Cardiac fibroblast (primary cell): ENCODE data around the gene TAPBP.
A peak's percentile ranks its signal among the peaks of the same experiment; 100 is the strongest.
"Not testable (repeated sequence)": the region's sequence is repeated elsewhere in the genome, so short reads cannot be mapped to it uniquely, and the experiment has no call there.

Experiments used
- DNase-seq, 2 donors: peaks; one replicate each; pipeline versions ENCODE4 v3.0.0 to v3.0.0-alpha.2; 2010; ENCODE audit warnings: low read depth in 2 of 2
- H3K4me3 ChIP-seq, 2 donors: replicated peaks in 1 of 2; 1 replicate in 1 of 2; 2 replicates in 1 of 2; pipeline ENCODE4 v1.5.1; 2011; ENCODE audit warnings: low read depth in 2 of 2, low read length in 2 of 2, mild to moderate bottlenecking in 2 of 2, moderate library complexity in 1 of 2
- TF ChIP-seq, protein P1 (sequence below): IDR thresholded peaks from one replicate; pipeline ENCODE4 v1.5.1; 2011; ENCODE audit warnings: low read depth, mild to moderate bottlenecking, low read length, inconsistent platforms

TAPBP gene

DNA sequence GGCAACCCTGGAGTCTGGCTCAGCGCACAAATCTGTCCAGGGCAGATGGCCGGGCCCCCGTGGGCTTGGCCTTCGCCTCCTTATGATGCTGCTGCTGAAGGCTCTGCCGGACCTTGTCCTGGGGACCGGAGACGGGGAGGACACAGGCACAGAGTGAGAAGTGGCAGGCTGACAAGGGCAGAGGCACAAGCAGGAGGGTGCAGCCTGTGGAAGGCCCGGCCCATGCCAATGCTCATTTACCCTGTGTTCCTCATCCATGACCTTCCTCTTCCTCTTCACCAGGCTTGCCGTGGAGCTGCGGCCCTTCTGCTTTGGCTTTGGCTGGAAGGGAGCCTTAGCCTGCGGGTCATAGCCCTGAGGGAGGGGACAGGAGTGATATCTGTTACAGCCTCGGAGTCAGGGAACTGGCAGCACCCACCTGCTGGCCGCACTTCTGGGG, 34.6 kb downstream of the TAPBP start:
- TF ChIP-seq, protein P1, sequence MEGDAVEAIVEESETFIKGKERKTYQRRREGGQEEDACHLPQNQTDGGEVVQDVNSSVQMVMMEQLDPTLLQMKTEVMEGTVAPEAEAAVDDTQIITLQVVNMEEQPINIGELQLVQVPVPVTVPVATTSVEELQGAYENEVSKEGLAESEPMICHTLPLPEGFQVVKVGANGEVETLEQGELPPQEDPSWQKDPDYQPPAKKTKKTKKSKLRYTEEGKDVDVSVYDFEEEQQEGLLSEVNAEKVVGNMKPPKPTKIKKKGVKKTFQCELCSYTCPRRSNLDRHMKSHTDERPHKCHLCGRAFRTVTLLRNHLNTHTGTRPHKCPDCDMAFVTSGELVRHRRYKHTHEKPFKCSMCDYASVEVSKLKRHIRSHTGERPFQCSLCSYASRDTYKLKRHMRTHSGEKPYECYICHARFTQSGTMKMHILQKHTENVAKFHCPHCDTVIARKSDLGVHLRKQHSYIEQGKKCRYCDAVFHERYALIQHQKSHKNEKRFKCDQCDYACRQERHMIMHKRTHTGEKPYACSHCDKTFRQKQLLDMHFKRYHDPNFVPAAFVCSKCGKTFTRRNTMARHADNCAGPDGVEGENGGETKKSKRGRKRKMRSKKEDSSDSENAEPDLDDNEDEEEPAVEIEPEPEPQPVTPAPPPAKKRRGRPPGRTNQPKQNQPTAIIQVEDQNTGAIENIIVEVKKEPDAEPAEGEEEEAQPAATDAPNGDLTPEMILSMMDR: no peak
- no peak for DNase-seq
- no peak overlapping the region for H3K4me3 ChIP-seq

DNA sequence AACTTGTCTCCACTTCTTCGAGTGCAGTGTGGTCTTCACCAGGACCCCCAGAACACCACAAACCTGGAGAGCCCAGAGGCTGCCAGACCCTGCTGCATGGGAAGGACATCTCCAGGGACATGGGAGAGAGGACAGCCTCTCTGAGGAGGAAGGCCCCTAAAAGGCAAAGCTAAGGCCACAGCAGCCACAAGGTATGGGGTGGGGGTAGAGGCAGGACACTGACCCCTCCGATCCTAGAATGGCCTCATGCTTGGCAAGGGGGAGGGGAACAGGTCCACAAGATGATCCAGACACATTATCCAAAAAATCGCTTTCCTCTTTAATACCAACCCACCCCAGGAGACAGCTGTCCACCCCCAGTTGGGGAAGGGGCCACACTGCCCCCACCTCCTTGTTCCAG, 35.1 kb downstream of the TAPBP start:
- no peak overlapping the region for H3K4me3 ChIP-seq
- TF ChIP-seq, protein P1: no peak
- DNase-seq: no peak

DNA sequence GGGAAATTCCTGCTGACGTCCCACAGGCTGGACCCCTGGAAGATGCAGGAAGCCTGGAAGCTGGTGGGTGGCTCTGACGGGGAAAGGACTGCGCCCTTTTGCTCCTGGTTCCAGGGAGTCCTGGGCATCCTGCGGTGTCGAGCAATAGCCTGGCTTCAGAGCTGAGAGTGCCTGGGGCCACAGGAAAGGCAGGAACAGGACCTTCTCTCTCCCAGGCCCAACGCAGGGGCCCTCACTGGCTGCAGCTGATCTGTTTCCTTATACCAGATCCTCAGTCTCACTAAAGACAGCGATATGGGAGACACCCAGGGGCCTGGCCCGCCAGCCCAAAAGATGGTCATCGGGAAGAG, 35.5 kb downstream of the TAPBP start:
- TF ChIP-seq, protein P1: no peak
- H3K4me3 ChIP-seq: no peak overlapping the region
- no peak for DNase-seq

DNA sequence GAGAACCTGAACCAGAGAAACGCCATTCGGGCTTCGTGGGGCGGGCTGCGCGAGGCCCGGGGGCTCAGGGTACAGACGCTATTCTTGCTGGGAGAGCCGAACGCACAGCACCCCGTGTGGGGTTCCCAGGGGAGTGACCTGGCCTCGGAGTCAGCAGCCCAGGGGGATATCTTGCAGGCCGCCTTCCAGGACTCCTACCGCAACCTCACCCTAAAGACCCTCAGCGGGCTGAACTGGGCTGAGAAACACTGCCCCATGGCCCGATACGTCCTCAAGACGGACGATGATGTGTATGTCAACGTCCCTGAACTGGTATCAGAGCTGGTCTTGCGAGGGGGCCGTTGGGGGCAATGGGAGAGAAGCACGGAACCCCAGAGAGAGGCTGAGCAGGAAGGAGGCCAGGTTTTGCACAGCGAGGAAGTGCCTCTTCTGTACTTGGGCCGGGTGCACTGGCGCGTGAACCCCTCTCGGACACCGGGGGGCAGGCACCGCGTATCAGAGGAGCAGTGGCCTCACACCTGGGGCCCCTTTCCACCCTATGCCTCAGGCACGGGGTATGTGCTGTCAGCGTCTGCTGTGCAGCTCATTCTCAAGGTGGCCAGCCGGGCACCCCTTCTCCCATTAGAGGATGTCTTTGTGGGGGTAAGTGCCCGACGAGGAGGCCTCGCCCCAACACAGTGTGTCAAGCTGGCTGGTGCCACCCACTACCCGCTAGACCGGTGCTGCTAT, 36.1 kb downstream of the TAPBP start:
- TF ChIP-seq, protein P1: no peak
- DNase-seq: no peak
- H3K4me3 ChIP-seq: peak overlapping the region; percentile 46 to 58

DNA sequence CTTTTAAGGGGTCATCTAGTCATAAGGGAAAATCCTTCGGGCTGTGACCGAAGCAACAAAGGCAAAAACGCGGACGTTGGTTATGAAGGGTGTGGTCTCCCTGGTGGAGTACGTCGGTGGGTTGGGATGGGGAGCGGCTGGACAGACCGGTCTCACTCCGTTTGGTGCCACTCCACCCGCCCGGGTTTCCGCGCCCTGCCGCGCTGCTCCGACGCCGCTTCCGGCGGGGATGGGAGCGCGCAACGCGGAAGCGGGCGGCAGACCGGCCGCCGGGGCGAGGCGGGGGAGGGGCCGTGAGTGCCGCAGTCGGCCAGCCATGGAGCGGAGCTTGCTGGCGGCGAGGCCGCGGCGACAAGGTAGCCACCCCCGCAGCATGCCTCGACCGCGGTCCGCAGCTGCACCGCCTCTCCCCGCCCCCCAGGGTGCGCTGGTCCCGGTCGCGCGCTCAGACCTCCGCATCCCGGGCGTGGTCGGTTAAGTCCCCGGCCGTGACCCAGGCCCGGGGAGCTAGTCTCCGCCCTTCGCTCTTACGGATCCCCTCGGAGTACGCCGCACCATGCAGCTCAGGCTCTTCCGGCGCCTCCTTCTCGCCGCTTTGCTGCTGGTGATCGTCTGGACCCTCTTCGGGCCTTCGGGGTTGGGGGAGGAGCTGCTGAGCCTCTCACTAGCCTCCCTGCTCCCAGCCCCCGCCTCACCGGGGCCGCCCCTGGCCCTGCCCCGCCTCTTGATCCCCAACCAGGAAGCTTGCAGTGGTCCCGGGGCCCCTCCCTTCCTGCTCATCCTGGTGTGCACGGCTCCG, 36.8 kb downstream of the TAPBP start, which contains the start of gene B3GALT4:
B3GALT4 (plus strand) TSS at position 260 of the 799 bp plus-strand sequence; CDS start at position 557, 297 bp downstream.
- TF ChIP-seq, protein P1: peak; percentile 28
- peak within 1 kb of the TSS; percentile 46 to 58 for H3K4me3 ChIP-seq
- DNase-seq: peak; percentile 65 to 73

DNA sequence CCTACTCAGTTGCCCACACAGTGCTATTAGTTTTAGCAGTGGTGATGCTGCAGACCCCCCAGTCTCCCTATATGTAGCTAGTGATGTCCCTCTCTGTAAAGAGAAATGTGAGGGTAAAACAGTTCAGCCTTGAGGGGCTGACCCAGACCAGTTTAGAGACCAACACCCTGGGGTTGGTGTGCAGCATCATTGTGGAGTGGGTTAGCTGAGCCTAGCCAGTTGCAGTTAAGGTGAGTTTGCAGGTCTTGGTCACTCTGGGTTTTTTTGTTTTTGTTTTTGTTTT, 37.4 kb downstream of the TAPBP start:
- no peak for DNase-seq
- H3K4me3 ChIP-seq: peak overlapping the region; percentile 35 to 46
- TF ChIP-seq, protein P1: no peak

DNA sequence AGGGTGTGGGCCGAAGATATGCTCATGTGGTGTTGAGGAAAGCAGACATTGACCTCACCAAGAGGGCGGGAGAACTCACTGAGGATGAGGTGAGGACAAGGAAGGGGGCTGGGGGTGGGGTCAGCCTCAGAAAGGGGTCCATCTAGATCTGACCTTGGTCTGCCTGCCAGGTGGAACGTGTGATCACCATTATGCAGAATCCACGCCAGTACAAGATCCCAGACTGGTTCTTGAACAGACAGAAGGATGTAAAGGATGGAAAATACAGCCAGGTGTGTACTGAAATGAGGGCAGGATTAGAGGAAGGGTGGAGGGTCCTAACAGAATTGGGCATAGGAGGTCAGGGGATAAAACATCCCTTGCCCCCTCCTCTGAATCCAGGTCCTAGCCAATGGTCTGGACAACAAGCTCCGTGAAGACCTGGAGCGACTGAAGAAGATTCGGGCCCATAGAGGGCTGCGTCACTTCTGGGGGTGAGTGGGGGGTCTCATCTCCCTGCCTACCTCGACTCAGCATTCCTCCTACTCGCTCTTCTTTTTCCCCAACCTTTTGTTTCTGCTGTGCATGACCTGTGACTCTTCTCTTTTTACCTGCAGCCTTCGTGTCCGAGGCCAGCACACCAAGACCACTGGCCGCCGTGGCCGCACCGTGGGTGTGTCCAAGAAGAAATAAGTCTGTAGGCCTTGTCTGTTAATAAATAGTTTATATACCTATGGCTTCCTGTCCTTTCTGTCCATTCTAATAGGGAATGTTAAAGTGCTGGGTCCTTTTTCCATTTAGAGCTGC, 37.9 kb downstream of the TAPBP start:
- not testable (repeated sequence) for DNase-seq
- peak overlapping the region; percentile 7 to 35 for H3K4me3 ChIP-seq
